Measurements from ENCODE around the gene NTSR2.

Gene NTSR2

DNA sequence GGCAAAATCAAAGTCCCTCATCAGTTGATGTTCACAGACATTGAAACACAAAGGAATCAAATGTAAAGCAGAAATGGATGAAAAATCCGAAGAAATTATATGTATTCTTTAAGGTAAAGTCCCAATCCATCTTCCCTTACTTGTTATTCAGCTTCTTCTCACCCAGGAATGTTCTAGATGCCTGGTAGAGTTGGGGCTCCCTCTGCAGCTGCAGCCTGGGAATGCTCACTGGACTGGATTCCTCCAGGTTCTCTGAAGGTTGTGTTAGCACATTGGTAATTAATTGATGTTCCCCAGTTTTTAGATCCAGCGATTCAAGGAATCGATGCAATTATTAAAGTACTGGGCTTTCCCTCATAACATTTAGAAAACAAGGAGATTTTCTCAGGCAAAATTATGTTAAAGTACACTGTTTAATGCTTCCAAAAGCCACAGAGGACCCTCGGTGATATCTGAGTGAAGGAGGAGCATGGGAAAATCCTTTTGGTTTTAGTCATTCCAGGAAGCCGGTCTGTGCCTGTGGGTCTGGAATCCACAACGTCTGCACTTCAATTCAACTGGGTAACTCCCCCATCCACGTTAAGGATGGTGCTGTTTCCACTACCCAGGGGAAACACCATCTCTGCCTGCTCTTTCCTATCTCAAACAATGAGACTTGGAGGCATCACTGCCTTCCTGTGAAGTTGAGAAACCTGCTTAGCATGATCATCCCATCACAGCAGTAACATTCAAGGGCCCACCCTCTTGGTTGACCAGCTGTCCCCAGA is 22.0 kb downstream of the NTSR2 start:
- no peak for DNase-seq
- no peaks in the 10 kb centered on the region for H3K9me3 ChIP-seq

DNA sequence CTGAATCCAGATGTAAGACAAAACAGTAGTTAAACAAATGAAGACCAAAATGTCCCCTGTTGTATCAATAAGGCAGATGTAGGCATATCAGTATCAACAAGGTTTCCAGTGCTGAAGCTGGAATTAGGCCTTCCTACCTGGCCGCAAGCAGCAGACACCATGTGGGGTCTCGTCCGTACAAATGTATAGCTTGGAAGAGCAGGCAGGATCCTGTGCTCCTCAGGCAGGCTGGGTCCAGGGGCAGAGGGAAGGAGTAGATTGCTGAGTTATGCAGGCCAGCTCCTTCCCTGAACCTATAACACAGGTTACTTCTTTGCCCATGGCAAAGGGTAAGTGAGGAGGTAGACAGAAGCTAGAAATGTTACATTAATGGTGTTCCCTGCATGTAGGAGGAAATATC is 23.5 kb downstream of the NTSR2 start:
- TF ChIP-seq, protein P1, sequence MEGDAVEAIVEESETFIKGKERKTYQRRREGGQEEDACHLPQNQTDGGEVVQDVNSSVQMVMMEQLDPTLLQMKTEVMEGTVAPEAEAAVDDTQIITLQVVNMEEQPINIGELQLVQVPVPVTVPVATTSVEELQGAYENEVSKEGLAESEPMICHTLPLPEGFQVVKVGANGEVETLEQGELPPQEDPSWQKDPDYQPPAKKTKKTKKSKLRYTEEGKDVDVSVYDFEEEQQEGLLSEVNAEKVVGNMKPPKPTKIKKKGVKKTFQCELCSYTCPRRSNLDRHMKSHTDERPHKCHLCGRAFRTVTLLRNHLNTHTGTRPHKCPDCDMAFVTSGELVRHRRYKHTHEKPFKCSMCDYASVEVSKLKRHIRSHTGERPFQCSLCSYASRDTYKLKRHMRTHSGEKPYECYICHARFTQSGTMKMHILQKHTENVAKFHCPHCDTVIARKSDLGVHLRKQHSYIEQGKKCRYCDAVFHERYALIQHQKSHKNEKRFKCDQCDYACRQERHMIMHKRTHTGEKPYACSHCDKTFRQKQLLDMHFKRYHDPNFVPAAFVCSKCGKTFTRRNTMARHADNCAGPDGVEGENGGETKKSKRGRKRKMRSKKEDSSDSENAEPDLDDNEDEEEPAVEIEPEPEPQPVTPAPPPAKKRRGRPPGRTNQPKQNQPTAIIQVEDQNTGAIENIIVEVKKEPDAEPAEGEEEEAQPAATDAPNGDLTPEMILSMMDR (IDR thresholded peaks at IDR 0.05) = no peak
- intact Hi-C loops (cut with DNase I; ENCODE audit: low total_unique reads) = no loop called here

More for the DNA sequence above, 22.0 kb downstream of the NTSR2 start:
- TF ChIP-seq, protein P1 (IDR thresholded peaks at IDR 0.05) = no peak
- Histone ChIP-seq H3K4me1 (peaks cover 0 to 15% (median 12%) of the 10 kb centered on the region in 4 donors), H3K27me3 (no peaks in the 10 kb centered on the region), H3K4me3 (no peak overlapping the region), H3K27ac (no peak overlapping the region), H3K36me3 (no peaks in the 10 kb centered on the region)
- intact Hi-C loops (cut with DNase I; ENCODE audit: low total_unique reads) = no loop called here

DNA sequence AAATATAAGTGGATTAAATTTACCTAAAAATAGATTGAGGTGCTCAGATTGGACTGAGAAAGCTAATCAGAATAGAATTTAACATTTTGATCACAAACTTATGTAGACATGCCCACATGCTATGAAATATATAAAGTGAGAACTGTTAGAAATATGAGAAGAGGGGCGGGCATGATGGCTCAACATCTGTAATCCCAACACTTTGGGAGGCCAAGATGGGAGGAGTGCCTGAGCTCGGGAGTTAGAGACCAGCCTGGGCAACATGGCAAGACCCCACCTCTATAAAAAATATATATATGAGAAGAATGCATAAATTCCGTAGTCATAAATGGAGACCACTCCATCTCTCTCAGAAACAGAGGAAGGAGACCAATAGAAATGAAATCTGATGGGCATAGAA is 25.7 kb downstream of the NTSR2 start:
- TF ChIP-seq, protein P1 (IDR thresholded peaks at IDR 0.05) = no peak
- no peak for DNase-seq

More for the DNA sequence above, 23.5 kb downstream of the NTSR2 start:
- H3K36me3 ChIP-seq = no peaks in the 10 kb centered on the region
- no peaks in the 10 kb centered on the region for H3K4me1 ChIP-seq
- DNase-seq = no peak
- H3K9me3 ChIP-seq = no peaks in the 10 kb centered on the region
- no peaks in the 10 kb centered on the region for H3K27me3 ChIP-seq
- no peak overlapping the region for H3K4me3 ChIP-seq
- H3K27ac ChIP-seq = no peak overlapping the region

DNA sequence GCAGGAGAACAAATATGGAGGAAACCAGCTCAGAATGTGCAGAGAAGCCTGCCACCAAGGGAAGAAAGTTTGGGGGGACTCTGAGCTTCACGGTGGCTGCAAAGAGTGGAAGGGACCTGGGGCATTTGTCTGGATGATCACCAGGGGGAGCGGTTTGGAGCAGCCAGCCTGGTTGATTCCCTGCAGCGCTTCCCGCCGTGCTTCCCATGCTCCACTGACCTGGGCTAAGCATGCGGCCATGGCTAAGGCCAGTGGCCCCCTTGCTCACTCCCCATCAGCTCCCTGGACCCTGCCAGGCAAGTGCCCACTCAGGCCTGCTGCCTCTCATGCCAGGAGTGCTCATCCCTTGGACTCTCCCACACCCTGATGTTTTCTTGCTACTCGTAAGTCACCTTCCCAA is 27.0 kb downstream of the NTSR2 start:
- H3K36me3 ChIP-seq = peaks cover 0 to 6% (median 0%) of the 10 kb centered on the region in 3 donors
- no peak for DNase-seq
- no peak overlapping the region for H3K27ac ChIP-seq
- TF ChIP-seq, protein P1 (IDR thresholded peaks at IDR 0.05) = no peak
- intact Hi-C loops (cut with DNase I; ENCODE audit: low total_unique reads) = no loop called here
- H3K27me3 ChIP-seq = peaks cover 0 to 7% of the 10 kb centered on the region in 2 donors
- no peak overlapping the region for H3K4me3 ChIP-seq
- H3K4me1 ChIP-seq = no peaks in the 10 kb centered on the region
- no peaks in the 10 kb centered on the region for H3K9me3 ChIP-seq

More for the DNA sequence above, 25.7 kb downstream of the NTSR2 start:
- peaks cover 0 to 3% (median 0%) of the 10 kb centered on the region in 3 donors for H3K36me3 ChIP-seq
- no peak overlapping the region for H3K27ac ChIP-seq
- H3K4me3 ChIP-seq = no peak overlapping the region
- H3K27me3 ChIP-seq = peaks cover 0 to 6% of the 10 kb centered on the region in 2 donors
- H3K4me1 ChIP-seq = no peaks in the 10 kb centered on the region
- intact Hi-C loops (cut with DNase I; ENCODE audit: low total_unique reads) = no loop called here
- no peaks in the 10 kb centered on the region for H3K9me3 ChIP-seq

DNA sequence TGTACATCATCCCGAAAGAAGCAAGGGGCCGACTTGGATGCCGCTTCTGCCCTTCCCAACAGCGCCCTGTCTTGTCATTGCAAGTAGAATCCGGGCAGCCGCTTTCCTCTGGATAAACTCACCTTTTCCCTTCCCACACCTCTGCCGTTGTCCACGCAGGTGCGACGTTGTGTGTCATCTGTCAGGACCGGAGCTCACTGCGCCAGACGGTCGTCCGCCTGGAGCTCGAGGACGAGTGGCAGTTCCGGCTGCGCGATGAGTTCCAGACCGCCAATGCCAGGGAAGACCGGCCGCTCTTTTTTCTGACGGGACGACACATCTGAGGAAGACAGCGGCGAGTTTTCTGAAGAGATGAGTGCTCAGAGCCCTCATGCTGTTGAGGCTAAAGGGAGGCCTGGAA is 29.9 kb downstream of the NTSR2 start:
- intact Hi-C loops (cut with DNase I; ENCODE audit: low total_unique reads) = no loop called here
- TF ChIP-seq, protein P1 (IDR thresholded peaks at IDR 0.05) = no peak
- H3K4me1 ChIP-seq = no peaks in the 10 kb centered on the region

More for the DNA sequence above, 29.9 kb downstream of the NTSR2 start:
- Histone ChIP-seq H3K9me3 (no peaks in the 10 kb centered on the region), H3K36me3 (peaks cover 0 to 11% (median 0%) of the 10 kb centered on the region in 3 donors), H3K4me3 (no peak overlapping the region), H3K27me3 (peaks cover 0 to 7% of the 10 kb centered on the region in 2 donors), H3K27ac (no peak overlapping the region)
- no peak for DNase-seq

Measured in tibial artery (tissue), 4 donors.